Gastroesophageal sphincter (tissue), 3 donors: ENCODE data around the gene XYLT1.

Source experiments
- EP300 ChIP-seq: sonication (generic); formaldehyde crosslinking; IDR thresholded peaks from one replicate; pipeline ENCODE4 v1.6.1; 2017; ENCODE audit warnings: antibody characterized with exemption, mild to moderate bottlenecking
- POLR2A ChIP-seq, 2 donors: fragments of 450-650 bp; IDR thresholded peaks; one replicate each; pipeline ENCODE4 v1.6.1; 2017; ENCODE audit warnings: antibody characterized with exemption in 2 of 2, mild to moderate bottlenecking in 2 of 2, moderate library complexity in 1 of 2
- POLR2AphosphoS5 ChIP-seq: sonication (generic); formaldehyde crosslinking; IDR thresholded peaks from one replicate; pipeline ENCODE4 v1.6.1; 2017; ENCODE audit warnings: antibody characterized with exemption
- TF ChIP-seq, protein P1 (sequence below), 4 experiments: fragments of 200-600 bp in 2 of 4; fragments of 450-650 bp in 2 of 4; sonication (generic) in 1 of 4; IDR thresholded peaks; one replicate each; pipeline ENCODE4 v1.5.1; 2017 to 2019; ENCODE audit warnings: antibody characterized with exemption in 4 of 4, mild to moderate bottlenecking in 2 of 4, moderate library complexity in 2 of 4

DNA sequence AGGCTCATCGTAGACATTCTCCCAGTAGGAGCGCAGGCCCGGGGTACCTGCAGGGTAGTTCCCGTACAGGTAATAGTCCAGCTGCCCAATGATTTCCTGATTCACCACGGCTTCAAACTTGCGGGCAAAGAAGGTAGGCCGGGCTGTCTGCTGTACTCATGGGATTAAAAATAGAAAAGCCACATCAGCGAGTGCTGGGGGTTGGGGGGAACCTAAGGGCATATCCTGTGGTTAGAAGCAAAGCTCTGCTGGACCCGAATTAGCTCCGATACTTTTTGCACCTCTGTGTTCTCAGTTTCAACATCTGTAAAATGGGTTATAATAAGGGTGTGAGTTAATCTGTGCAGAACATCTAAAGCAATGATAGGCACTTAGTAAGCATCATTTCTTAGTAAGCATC lies 336.2 kb downstream of the XYLT1 start:
- TF ChIP-seq POLR2A (IDR thresholded peaks at IDR 0.05), result no peak
- TF ChIP-seq, protein P1, sequence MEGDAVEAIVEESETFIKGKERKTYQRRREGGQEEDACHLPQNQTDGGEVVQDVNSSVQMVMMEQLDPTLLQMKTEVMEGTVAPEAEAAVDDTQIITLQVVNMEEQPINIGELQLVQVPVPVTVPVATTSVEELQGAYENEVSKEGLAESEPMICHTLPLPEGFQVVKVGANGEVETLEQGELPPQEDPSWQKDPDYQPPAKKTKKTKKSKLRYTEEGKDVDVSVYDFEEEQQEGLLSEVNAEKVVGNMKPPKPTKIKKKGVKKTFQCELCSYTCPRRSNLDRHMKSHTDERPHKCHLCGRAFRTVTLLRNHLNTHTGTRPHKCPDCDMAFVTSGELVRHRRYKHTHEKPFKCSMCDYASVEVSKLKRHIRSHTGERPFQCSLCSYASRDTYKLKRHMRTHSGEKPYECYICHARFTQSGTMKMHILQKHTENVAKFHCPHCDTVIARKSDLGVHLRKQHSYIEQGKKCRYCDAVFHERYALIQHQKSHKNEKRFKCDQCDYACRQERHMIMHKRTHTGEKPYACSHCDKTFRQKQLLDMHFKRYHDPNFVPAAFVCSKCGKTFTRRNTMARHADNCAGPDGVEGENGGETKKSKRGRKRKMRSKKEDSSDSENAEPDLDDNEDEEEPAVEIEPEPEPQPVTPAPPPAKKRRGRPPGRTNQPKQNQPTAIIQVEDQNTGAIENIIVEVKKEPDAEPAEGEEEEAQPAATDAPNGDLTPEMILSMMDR (IDR thresholded peaks at IDR 0.05), result no peak
- TF ChIP-seq EP300, result no peak
- TF ChIP-seq POLR2AphosphoS5, result no peak
